ENCODE results near the gene NCOA7. TPM values are rescaled to one million over a fixed set of nuclear protein-coding genes. Genes with fewer than 3 reads are reported as not detected.

Gene NCOA7
- total RNA-seq, 1 experiment from 2014 or later = 13.8 TPM

DNA sequence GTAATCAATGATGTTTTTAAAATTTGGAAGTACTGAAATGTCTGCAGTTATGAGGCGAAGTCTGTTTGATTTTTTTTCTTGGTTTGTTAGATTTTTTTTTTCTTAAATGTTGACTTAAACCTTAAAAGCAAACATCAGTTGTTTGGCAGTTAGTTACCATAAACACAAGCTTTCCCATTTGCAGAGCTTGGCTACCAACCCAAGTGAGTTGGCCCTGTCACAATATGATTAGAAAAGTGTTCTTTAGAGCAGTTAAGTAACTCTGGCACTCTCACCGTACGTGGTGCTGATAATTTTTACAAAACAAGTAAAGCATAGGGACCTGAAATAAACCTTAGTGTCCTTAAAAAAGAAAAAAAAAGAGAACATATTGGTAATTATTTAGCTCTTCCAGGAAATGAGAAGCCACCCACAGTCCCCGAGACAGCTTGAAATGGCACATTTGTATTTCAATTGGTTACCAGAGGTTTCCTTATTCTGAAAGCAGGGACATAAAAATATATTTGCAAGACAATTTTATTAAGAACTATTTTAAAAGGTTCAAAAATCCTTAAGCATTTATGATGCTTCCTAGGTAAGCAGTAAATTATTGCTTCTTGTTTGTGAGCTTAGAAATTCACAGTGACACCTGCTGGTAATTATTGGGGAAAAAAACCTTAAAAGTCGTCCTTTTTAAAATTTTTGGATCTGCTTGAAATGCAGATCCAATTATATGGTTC is 37.4 kb upstream of the NCOA7 start:
- ATAC-seq (no peak), DNase-seq (ENCODE audit: low read depth, low spot score) (peak; percentile 13)
- H3K27me3 ChIP-seq (ENCODE audit: insufficient read depth, low read length) = peaks cover 47% of the 10 kb centered on the region
- no peak overlapping the region for H3K27ac ChIP-seq (ENCODE audit: low read depth, low read length)
- H3K79me2 ChIP-seq (ENCODE audit: insufficient read depth, low read length) = no peaks in the 10 kb centered on the region
- ChIA-PET RAD21 (ENCODE audit: low non-redundant PET in 1 of 2, low total read pairs in 2 of 2, uncharacterized antibody in 2 of 2, unreplicated experiment in 2 of 2) (interaction anchor here in 1 of 2 experiments (0.7 kb wide), 1 partner anchor 452 kb away, joined by 3 read pairs; the partner anchor contains the start of gene HDDC2), POLR2A (no interaction called here), CTCF (interaction anchor here (0.8 to 2.4 kb wide), 14 partner anchors 8 to 883 kb away, joined by 3 to 36 read pairs (median 6); partner anchors contain the start of gene HINT3)
- H2AFZ ChIP-seq (ENCODE audit: low read depth, low read length, poor library complexity, severe bottlenecking) = no peak overlapping the region
- H4K20me1 ChIP-seq (ENCODE audit: insufficient read depth) = no peaks in the 10 kb centered on the region
- H3K9me3 ChIP-seq (ENCODE audit: control insufficient read depth in 1 of 2, insufficient read depth in 1 of 2, low read depth in 1 of 2, low read length in 2 of 2) = no peaks in the 10 kb centered on the region
- no peak overlapping the region for H3K4me3 ChIP-seq (replicated peaks in 1 of 2; ENCODE audit: low read depth in 1 of 2, low read length in 2 of 2)
- H3K4me2 ChIP-seq (ENCODE audit: low read length) = no peak overlapping the region
- intact Hi-C loops (cut with micrococcal nuclease) = loop anchor here (5.0 kb wide), 1 partner anchor 886 kb away; no protein-coding TSS in a partner anchor
- H3K9ac ChIP-seq (ENCODE audit: low read length) = no peak overlapping the region
- no TSS peak for BruUV-seq (replicated peaks)
- H3K4me1 ChIP-seq (ENCODE audit: control insufficient read depth in 1 of 2, insufficient read depth in 2 of 2, low read length in 2 of 2) = peaks cover 0 to 10% of the 10 kb centered on the region in 2 experiments; a peak in 2 of 4 replicates
- H3K36me3 ChIP-seq (ENCODE audit: control insufficient read depth in 1 of 2, insufficient read depth in 2 of 2, low read length in 2 of 2) = no peaks in the 10 kb centered on the region
- TF ChIP-seq, protein P1, sequence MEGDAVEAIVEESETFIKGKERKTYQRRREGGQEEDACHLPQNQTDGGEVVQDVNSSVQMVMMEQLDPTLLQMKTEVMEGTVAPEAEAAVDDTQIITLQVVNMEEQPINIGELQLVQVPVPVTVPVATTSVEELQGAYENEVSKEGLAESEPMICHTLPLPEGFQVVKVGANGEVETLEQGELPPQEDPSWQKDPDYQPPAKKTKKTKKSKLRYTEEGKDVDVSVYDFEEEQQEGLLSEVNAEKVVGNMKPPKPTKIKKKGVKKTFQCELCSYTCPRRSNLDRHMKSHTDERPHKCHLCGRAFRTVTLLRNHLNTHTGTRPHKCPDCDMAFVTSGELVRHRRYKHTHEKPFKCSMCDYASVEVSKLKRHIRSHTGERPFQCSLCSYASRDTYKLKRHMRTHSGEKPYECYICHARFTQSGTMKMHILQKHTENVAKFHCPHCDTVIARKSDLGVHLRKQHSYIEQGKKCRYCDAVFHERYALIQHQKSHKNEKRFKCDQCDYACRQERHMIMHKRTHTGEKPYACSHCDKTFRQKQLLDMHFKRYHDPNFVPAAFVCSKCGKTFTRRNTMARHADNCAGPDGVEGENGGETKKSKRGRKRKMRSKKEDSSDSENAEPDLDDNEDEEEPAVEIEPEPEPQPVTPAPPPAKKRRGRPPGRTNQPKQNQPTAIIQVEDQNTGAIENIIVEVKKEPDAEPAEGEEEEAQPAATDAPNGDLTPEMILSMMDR (IDR thresholded peaks at IDR 0.05 in 2 of 3, conservative IDR thresholded peaks at IDR 0.05 in 1 of 3; ENCODE audit: borderline replicate concordance in 1 of 3, insufficient read depth in 1 of 3, low read depth in 2 of 3, low read length in 2 of 3) = peak; percentile 17 to 58 (median 34); a peak in 4 of 6 replicates
- TF ChIP-seq EGR1 (IDR thresholded peaks at IDR 0.05; ENCODE audit: low read depth) = no peak
- no peak for TF ChIP-seq EZH2 (IDR thresholded peaks at IDR 0.05)
- TF ChIP-seq POLR2AphosphoS5 (IDR thresholded peaks at IDR 0.05; ENCODE audit: low read depth, low read length) = no peak
- no peak for TF ChIP-seq MAX (IDR thresholded peaks at IDR 0.05)
- no peak for TF ChIP-seq SIN3A (IDR thresholded peaks at IDR 0.05; ENCODE audit: low read depth)
- TF ChIP-seq, protein P2, sequence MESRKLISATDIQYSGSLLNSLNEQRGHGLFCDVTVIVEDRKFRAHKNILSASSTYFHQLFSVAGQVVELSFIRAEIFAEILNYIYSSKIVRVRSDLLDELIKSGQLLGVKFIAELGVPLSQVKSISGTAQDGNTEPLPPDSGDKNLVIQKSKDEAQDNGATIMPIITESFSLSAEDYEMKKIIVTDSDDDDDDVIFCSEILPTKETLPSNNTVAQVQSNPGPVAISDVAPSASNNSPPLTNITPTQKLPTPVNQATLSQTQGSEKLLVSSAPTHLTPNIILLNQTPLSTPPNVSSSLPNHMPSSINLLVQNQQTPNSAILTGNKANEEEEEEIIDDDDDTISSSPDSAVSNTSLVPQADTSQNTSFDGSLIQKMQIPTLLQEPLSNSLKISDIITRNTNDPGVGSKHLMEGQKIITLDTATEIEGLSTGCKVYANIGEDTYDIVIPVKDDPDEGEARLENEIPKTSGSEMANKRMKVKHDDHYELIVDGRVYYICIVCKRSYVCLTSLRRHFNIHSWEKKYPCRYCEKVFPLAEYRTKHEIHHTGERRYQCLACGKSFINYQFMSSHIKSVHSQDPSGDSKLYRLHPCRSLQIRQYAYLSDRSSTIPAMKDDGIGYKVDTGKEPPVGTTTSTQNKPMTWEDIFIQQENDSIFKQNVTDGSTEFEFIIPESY (IDR thresholded peaks at IDR 0.05; ENCODE audit: extremely low read depth, insufficient replicate concordance, low read length) = no peak
- no peak for TF ChIP-seq YY1 (IDR thresholded peaks at IDR 0.05; ENCODE audit: extremely low read depth, insufficient replicate concordance, low read depth, low read length)
- no peak for TF ChIP-seq JUND (IDR thresholded peaks at IDR 0.05)
- TF ChIP-seq TCF7L2 (IDR thresholded peaks at IDR 0.05; ENCODE audit: borderline replicate concordance, extremely low read depth, insufficient read depth, insufficient read length) = no peak
- no peak for TF ChIP-seq CEBPB (IDR thresholded peaks at IDR 0.05; ENCODE audit: low read depth)
- TF ChIP-seq POLR2A (IDR thresholded peaks at IDR 0.05; ENCODE audit: borderline replicate concordance, extremely low read depth, insufficient read depth, insufficient read length) = no peak
- TF ChIP-seq CBX3 (IDR thresholded peaks at IDR 0.05; ENCODE audit: low read depth) = no peak
- no peak for TF ChIP-seq ZNF274 (IDR thresholded peaks at IDR 0.05; ENCODE audit: low read depth, low read length)
- TF ChIP-seq SRF (IDR thresholded peaks at IDR 0.05; ENCODE audit: low read depth) = no peak
- TF ChIP-seq FOSL1 (IDR thresholded peaks at IDR 0.05; ENCODE audit: low read depth) = no peak
- peak; percentile 43; the same call in 1 of the 2 replicates for TF ChIP-seq RAD21 (IDR thresholded peaks at IDR 0.05; ENCODE audit: low read depth)
- no peaks in the 10 kb centered on the region for H3K9me2 ChIP-seq (ENCODE audit: insufficient read depth)
